Naive thymus-derived CD4-positive, alpha-beta T cell (primary cell): ENCODE results near the gene SLCO3A1. TPM values are rescaled to one million over a fixed set of nuclear protein-coding genes. Genes with fewer than 3 reads are reported as not detected.

Experiments used
- ATAC-seq: fragments of 150-1000 bp; cut with Tn5 transposase; 2 replicates; pipeline ENCODE4 v1.10.0; 2021; ENCODE audit warnings: mild to moderate bottlenecking, moderate library complexity
- CTCF ChIA-PET: fragments of 350-600 bp; sonication (Branson Sonifier 250); formaldehyde crosslinking; loops from one replicate; lab custom pipeline; 2021; ENCODE audit warnings: antibody characterized with exemption; lab: Charles Lee
- POLR2A ChIA-PET: fragments of 350-600 bp; sonication (Branson Sonifier 250); formaldehyde crosslinking; loops from one replicate; lab custom pipeline; 2021; ENCODE audit warnings: antibody characterized with exemption, inconsistent platforms; lab: Charles Lee
- DNase-seq, 9 donors: peaks; one replicate each; pipeline versions ENCODE4 v3.0.0 to v3.0.0-alpha.2; 2020 to 2022; ENCODE audit warnings: mixed read lengths in 1 of 9
- H3K27ac ChIP-seq: one replicate; pipeline ENCODE4 v1.7.0; 2013; ENCODE audit warnings: mild to moderate bottlenecking, low read depth, low read length, moderate library complexity
- H3K27me3 ChIP-seq, 2 donors: one replicate each; pipeline ENCODE4 v1.7.0; 2013; ENCODE audit warnings: low read length in 2 of 2, mild to moderate bottlenecking in 2 of 2, moderate library complexity in 2 of 2; ENCODE audit not compliant: control insufficient read depth in 2 of 2, insufficient read depth in 2 of 2
- H3K36me3 ChIP-seq, 3 experiments: 1 replicate in 2 of 3; 2 replicates in 1 of 3; pipeline ENCODE4 v1.7.0; 2013; ENCODE audit warnings: low read length in 3 of 3, mild to moderate bottlenecking in 3 of 3, moderate library complexity in 1 of 3; ENCODE audit not compliant: insufficient read depth in 3 of 3, control insufficient read depth in 2 of 3
- H3K4me1 ChIP-seq, 2 donors: one replicate each; pipeline ENCODE4 v1.7.0; 2013; ENCODE audit warnings: low read length in 2 of 2, mild to moderate bottlenecking in 2 of 2, moderate library complexity in 1 of 2; ENCODE audit not compliant: control insufficient read depth in 2 of 2, insufficient read depth in 2 of 2
- H3K4me3 ChIP-seq: 2 replicates; pipeline ENCODE4 v1.7.0; 2013; ENCODE audit warnings: mild to moderate bottlenecking, low read length
- H3K9me3 ChIP-seq, 3 experiments: 1 replicate in 2 of 3; 2 replicates in 1 of 3; pipeline ENCODE4 v1.7.0; 2013; ENCODE audit warnings: low read length in 3 of 3; ENCODE audit not compliant: control insufficient read depth in 2 of 3
- H3K27ac Mint-ChIP-seq, 9 donors: one replicate each; pipeline ENCODE4 v1.8.0; 2020 to 2022; ENCODE audit warnings: mixed read lengths in 9 of 9, mild to moderate bottlenecking in 8 of 9, moderate library complexity in 5 of 9, inconsistent platforms in 2 of 9
- H3K27me3 Mint-ChIP-seq, 5 donors: one replicate each; pipeline ENCODE4 v1.8.0; 2021 to 2022; ENCODE audit warnings: mixed read lengths in 5 of 5, mild to moderate bottlenecking in 1 of 5
- H3K36me3 Mint-ChIP-seq, 5 donors: one replicate each; pipeline ENCODE4 v1.8.0; 2020 to 2022; ENCODE audit warnings: mixed read lengths in 5 of 5, mild to moderate bottlenecking in 3 of 5, inconsistent platforms in 1 of 5
- H3K4me1 Mint-ChIP-seq, 7 donors: one replicate each; pipeline ENCODE4 v1.8.0; 2020 to 2022; ENCODE audit warnings: mixed read lengths in 7 of 7, mild to moderate bottlenecking in 3 of 7, inconsistent platforms in 1 of 7
- H3K4me3 Mint-ChIP-seq, 10 donors: one replicate each; pipeline ENCODE4 v1.8.0; 2020 to 2022; ENCODE audit warnings: mild to moderate bottlenecking in 10 of 10, mixed read lengths in 10 of 10, moderate library complexity in 6 of 10, inconsistent platforms in 2 of 10
- H3K9me3 Mint-ChIP-seq, 11 donors: one replicate each; pipeline ENCODE4 v1.8.0; 2020 to 2022; ENCODE audit warnings: mixed read lengths in 11 of 11, mild to moderate bottlenecking in 4 of 11, inconsistent platforms in 1 of 11, moderate library complexity in 1 of 11
- intact Hi-C, 2 donors: fragments of 100-400 bp; cut with micrococcal nuclease; formaldehyde crosslinking; loops; one replicate each; pipeline ENCODE4 v1.15.1; 2023
- polyA plus RNA-seq, 2 donors: library from polyadenylated mRNA; unstranded; fragments of 300-500 nt; fragmentation: Illumina TruSeq; gene quantifications; one replicate each; pipeline ENCODE4 v1.2.3, GENCODE V29; 2021
- total RNA-seq, 6 experiments: library from RNA in 5 of 6; stranded (reverse) in 5 of 6; gene quantifications; 1 replicate in 5 of 6; 2 replicates in 1 of 6; pipeline ENCODE4 v1.2.3 and lab custom pipeline; 2021 to 2026

The SLCO3A1 gene
- total and polyA plus RNA-seq, 7 experiments from 2014 or later, result 15.4 to 69.1 (median 24.3) TPM

- Histone ChIP-seq H3K9me3 (no peaks in the 10 kb centered on the region), H3K27ac (no peak overlapping the region), H3K4me3 (no peak overlapping the region), H3K4me1 (peaks cover 3 to 4% of the 10 kb centered on the region in 2 donors), H3K36me3 (no peaks in the 10 kb centered on the region), H3K27me3 (no peaks in the 10 kb centered on the region)
- no peak for DNase-seq
- ATAC-seq, result no peak
- ChIA-PET POLR2A (no interaction called here), CTCF (interaction anchor here (1.2 to 1.4 kb wide), 2 partner anchors 227 to 376 kb away, joined by 3 read pairs; no protein-coding TSS in a partner anchor)
- Mint-ChIP-seq H3K27me3 (no peaks in the 10 kb centered on the region), H3K4me1 (peaks cover 4 to 54% (median 38%) of the 10 kb centered on the region in 7 donors), H3K36me3 (no peaks in the 10 kb centered on the region), H3K9me3 (no peaks in the 10 kb centered on the region), H3K4me3 (peak overlapping the region in 2 of 10 donors; percentile 8 to 40), H3K27ac (peak overlapping the region in 2 of 9 donors; percentile 3 to 73)
- intact Hi-C loops, result loop anchor here in 1 of 2 donors (2.0 kb wide), 1 partner anchor 773 kb away; no protein-coding TSS in a partner anchor
These were observed 222.3 kb downstream of the SLCO3A1 start for GRCh38 chr15:92075764-92076163.

DNA sequence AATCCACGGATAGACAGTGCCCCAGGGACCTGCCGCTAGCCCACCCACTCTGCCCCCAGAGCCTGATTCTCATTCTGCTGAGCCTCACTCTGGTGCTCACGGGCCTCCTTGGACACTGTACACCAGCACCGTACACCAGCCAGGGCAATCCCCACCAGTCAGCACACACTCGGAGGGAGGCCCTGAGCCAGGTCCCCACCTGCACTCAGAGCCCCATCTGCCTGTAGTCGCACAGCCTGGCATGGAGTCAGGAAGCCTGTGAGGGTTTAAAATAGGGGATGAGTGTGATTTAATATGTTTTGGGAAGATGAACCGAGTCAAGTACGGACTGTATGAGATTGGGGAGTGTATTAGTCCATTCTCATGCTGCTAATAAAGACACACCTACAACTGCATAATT, 223.0 kb downstream of the SLCO3A1 start:
- POLR2A ChIA-PET, result no interaction called here
- Histone ChIP-seq H3K27ac (no peak overlapping the region), H3K27me3 (no peaks in the 10 kb centered on the region), H3K36me3 (no peaks in the 10 kb centered on the region), H3K4me3 (no peak overlapping the region), H3K4me1 (peaks cover 3 to 4% of the 10 kb centered on the region in 2 donors), H3K9me3 (no peaks in the 10 kb centered on the region)
- DNase-seq (no peak), ATAC-seq (no peak)
- H3K27ac Mint-ChIP-seq, result no peak overlapping the region
- no peaks in the 10 kb centered on the region for H3K9me3 Mint-ChIP-seq
- H3K4me3 Mint-ChIP-seq, result no peak overlapping the region
- H3K4me1 Mint-ChIP-seq, result peaks cover 4 to 47% (median 32%) of the 10 kb centered on the region in 7 donors
- CTCF ChIA-PET, result interaction anchor here (1.4 to 3.5 kb wide), 2 partner anchors 228 to 371 kb away, joined by 3 to 19 read pairs; no protein-coding TSS in a partner anchor
- no peaks in the 10 kb centered on the region for H3K27me3 Mint-ChIP-seq
- no peaks in the 10 kb centered on the region for H3K36me3 Mint-ChIP-seq
- intact Hi-C loops, result loop anchor here in 1 of 2 donors (2.0 kb wide), 1 partner anchor 774 kb away; no protein-coding TSS in a partner anchor

DNA sequence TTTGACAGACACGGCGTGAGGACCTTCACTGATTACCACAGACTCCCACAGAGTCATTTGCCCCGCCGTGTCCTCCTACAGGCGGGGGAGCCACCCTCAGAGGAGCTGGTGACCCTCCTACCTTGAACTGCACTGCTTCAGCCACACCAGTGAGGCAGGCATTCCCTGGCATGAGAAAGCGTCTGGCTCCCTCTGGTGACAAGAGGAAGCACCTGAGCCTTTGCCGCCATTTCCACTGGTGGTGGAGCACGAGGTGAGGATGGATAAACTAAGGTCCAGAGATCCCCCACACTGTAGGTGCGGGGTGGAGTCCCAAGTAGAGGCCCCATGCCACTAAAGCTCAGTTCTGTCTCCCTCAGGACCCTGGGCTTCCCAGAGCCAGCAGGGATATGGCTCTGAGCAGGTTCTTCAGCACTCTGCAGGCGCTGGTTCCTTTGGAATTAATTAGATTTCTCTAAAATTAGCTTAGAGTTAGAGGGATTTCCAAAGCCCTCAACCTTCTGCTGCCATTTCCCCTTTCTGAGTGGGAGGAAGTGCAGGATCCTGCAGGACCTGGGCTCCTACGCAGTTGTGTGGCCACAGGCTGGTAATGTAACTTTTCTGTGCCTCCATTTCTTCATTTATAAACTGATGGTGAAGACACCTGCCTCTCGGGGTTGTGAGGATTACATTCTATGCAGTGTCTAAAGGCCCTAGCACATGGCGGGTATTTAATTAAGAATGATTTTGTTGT, 224.0 kb downstream of the SLCO3A1 start:
- ChIA-PET POLR2A (no interaction called here), CTCF (interaction anchor here (0.5 to 3.5 kb wide), 4 partner anchors 227 to 823 kb away, joined by 3 to 19 read pairs (median 12); no protein-coding TSS in a partner anchor)
- Histone ChIP-seq H3K27me3 (no peaks in the 10 kb centered on the region), H3K27ac (no peak overlapping the region), H3K9me3 (no peaks in the 10 kb centered on the region), H3K36me3 (no peaks in the 10 kb centered on the region), H3K4me3 (no peak overlapping the region), H3K4me1 (peaks cover 3 to 4% of the 10 kb centered on the region in 2 donors)
- H3K27ac Mint-ChIP-seq, result no peak overlapping the region
- H3K36me3 Mint-ChIP-seq, result no peaks in the 10 kb centered on the region
- H3K9me3 Mint-ChIP-seq, result no peaks in the 10 kb centered on the region
- H3K27me3 Mint-ChIP-seq, result no peaks in the 10 kb centered on the region
- H3K4me1 Mint-ChIP-seq, result peaks cover 4 to 42% (median 28%) of the 10 kb centered on the region in 7 donors
- no peak overlapping the region for H3K4me3 Mint-ChIP-seq
- DNase-seq (peak; percentile 11 to 58 (median 37)), ATAC-seq (peak; percentile 71)
- intact Hi-C loops, result loop anchor here (1.0 to 2.0 kb wide), 4 partner anchors 228 to 775 kb away; no protein-coding TSS in a partner anchor

- peaks cover 4 to 34% (median 28%) of the 10 kb centered on the region in 7 donors for H3K4me1 Mint-ChIP-seq
- no peak overlapping the region for H3K4me3 ChIP-seq
These were observed 224.8 kb downstream of the SLCO3A1 start for GRCh38 chr15:92078270-92078669.

GRCh38 chr15:92079047-92079446, 225.5 kb downstream of the SLCO3A1 start:
- ChIA-PET CTCF (interaction anchor here (0.6 to 3.5 kb wide), 5 partner anchors 16 to 780 kb away, joined by 3 to 19 read pairs (median 6); no protein-coding TSS in a partner anchor), POLR2A (interaction anchor here (1.0 kb wide), 1 partner anchor 56 kb away, joined by 3 read pairs; no protein-coding TSS in a partner anchor)
- H3K9me3 Mint-ChIP-seq, result no peaks in the 10 kb centered on the region
- H3K27me3 Mint-ChIP-seq, result no peaks in the 10 kb centered on the region
- DNase-seq (no peak), ATAC-seq (no peak)
- H3K4me1 Mint-ChIP-seq, result peaks cover 4 to 29% (median 23%) of the 10 kb centered on the region in 7 donors
- no peaks in the 10 kb centered on the region for H3K36me3 ChIP-seq
- H3K4me3 ChIP-seq, result no peak overlapping the region
- H3K4me3 Mint-ChIP-seq, result no peak overlapping the region
- peaks cover 3 to 4% of the 10 kb centered on the region in 2 donors for H3K4me1 ChIP-seq
- H3K27ac ChIP-seq, result no peak overlapping the region
- no peaks in the 10 kb centered on the region for H3K27me3 ChIP-seq
- intact Hi-C loops, result no loop called here
- no peaks in the 10 kb centered on the region for H3K36me3 Mint-ChIP-seq
- no peak overlapping the region for H3K27ac Mint-ChIP-seq
- H3K9me3 ChIP-seq, result no peaks in the 10 kb centered on the region

More at GRCh38 chr15:92078270-92078669, 224.8 kb downstream of the SLCO3A1 start:
- Mint-ChIP-seq H3K9me3 (no peaks in the 10 kb centered on the region), H3K27me3 (no peaks in the 10 kb centered on the region), H3K27ac (peak overlapping the region in 1 of 9 donors; percentile 21), H3K36me3 (no peaks in the 10 kb centered on the region), H3K4me3 (no peak overlapping the region)
- ATAC-seq, result no peak
- H3K27me3 ChIP-seq, result no peaks in the 10 kb centered on the region
- ChIA-PET CTCF (interaction anchor here (1.9 to 3.5 kb wide), 3 partner anchors 228 to 776 kb away, joined by 6 to 19 read pairs (median 18); no protein-coding TSS in a partner anchor), POLR2A (interaction anchor here (0.7 kb wide), 1 partner anchor 220 kb away, joined by 3 read pairs; no protein-coding TSS in a partner anchor)
- no peaks in the 10 kb centered on the region for H3K9me3 ChIP-seq
- intact Hi-C loops, result no loop called here
- H3K36me3 ChIP-seq, result no peaks in the 10 kb centered on the region
- H3K4me1 ChIP-seq, result peaks cover 3 to 4% of the 10 kb centered on the region in 2 donors
- DNase-seq, result no peak
- H3K27ac ChIP-seq, result no peak overlapping the region

DNA sequence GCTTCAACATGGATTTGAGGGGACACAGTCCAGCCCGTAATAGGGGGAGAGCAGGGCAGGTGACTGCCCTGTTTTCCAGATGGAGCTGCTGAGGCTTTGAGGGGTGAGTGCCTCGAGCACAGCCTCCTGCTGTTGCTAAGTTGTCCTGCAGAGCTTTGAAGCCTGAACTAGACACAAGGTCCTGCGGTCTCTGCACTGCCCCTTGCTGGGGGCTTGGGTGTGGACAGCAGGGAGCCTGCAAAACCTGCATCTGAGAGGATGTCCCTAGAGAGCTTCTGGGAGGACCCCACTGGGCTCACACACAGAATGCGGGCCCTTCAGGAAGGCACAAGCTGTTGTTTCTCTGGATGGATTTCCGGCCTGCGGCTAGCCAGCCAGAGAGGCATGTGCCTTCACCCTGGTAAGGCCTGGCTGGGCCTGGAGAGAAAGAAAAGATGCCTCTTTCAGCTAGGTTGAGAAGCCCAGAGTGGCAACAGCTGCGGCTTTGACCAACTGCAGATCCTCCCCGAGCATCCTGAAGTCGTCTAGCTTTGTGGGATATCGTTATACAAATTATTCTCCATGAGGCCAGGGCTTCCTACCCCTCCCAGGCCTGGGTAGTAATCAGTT, 226.2 kb downstream of the SLCO3A1 start:
- no peak overlapping the region for H3K27ac ChIP-seq
- CTCF ChIA-PET, result interaction anchor here (0.6 to 3.5 kb wide), 6 partner anchors 17 to 857 kb away, joined by 3 to 19 read pairs (median 3); partner anchors contain the start of gene SLCO3A1
- H3K36me3 ChIP-seq, result no peaks in the 10 kb centered on the region
- no peak for ATAC-seq
- intact Hi-C loops, result loop anchor here in 1 of 2 donors (10.0 kb wide), 1 partner anchor 135 kb away; no protein-coding TSS in a partner anchor
- DNase-seq, result no peak
- no peak overlapping the region for H3K4me3 Mint-ChIP-seq
- H3K36me3 Mint-ChIP-seq, result no peaks in the 10 kb centered on the region
- peaks cover 4 to 22% (median 16%) of the 10 kb centered on the region in 7 donors for H3K4me1 Mint-ChIP-seq
- H3K4me3 ChIP-seq, result no peak overlapping the region
- H3K4me1 ChIP-seq, result peaks cover 0 to 3% of the 10 kb centered on the region in 2 donors
- H3K9me3 Mint-ChIP-seq, result no peaks in the 10 kb centered on the region
- H3K27me3 Mint-ChIP-seq, result no peaks in the 10 kb centered on the region
- no peak overlapping the region for H3K27ac Mint-ChIP-seq
- POLR2A ChIA-PET, result interaction anchor here (1.0 kb wide), 1 partner anchor 56 kb away, joined by 3 read pairs; no protein-coding TSS in a partner anchor
- no peaks in the 10 kb centered on the region for H3K27me3 ChIP-seq
- H3K9me3 ChIP-seq, result no peaks in the 10 kb centered on the region
